Chondrocyte (in vitro differentiated cells): Measurements from ENCODE around the gene C6orf15. TPM values are rescaled to one million over a fixed set of nuclear protein-coding genes. Genes with fewer than 3 reads are reported as not detected.

Experiments used
- DNase-seq: peaks from one replicate; pipeline ENCODE4 v3.0.0; 2021; ENCODE audit warnings: mixed read lengths, low spot score
- H3K27ac Mint-ChIP-seq: one replicate; pipeline ENCODE4 v1.8.0; 2021; ENCODE audit warnings: mild to moderate bottlenecking, moderate library complexity, mixed read lengths; ENCODE audit not compliant: unreplicated experiment
- H3K27me3 Mint-ChIP-seq: 2 replicates; pipeline ENCODE4 v1.8.0; 2021; ENCODE audit warnings: low read depth, mixed read lengths
- H3K36me3 Mint-ChIP-seq: 2 replicates; pipeline ENCODE4 v1.8.0; 2021; ENCODE audit warnings: low read depth, mixed read lengths
- H3K4me1 Mint-ChIP-seq: 2 replicates; pipeline ENCODE4 v1.8.0; 2021; ENCODE audit warnings: low read depth, mild to moderate bottlenecking, mixed read lengths
- H3K4me3 Mint-ChIP-seq: one replicate; pipeline ENCODE4 v1.8.0; 2021; ENCODE audit warnings: mild to moderate bottlenecking, moderate library complexity, mixed read lengths; ENCODE audit not compliant: unreplicated experiment
- H3K9me3 Mint-ChIP-seq: 2 replicates; pipeline ENCODE4 v1.8.0; 2021; ENCODE audit warnings: low read depth, mixed read lengths
- total RNA-seq: library from RNA; stranded (reverse); gene quantifications from 3 replicates; pipeline ENCODE4 v1.2.1, GENCODE V29; 2021
- TF ChIP-seq, protein P1 (sequence below): fragments of 200-600 bp; sonication (generic); IDR thresholded peaks from 2 replicates; pipeline ENCODE4 v1.5.0; 2021; ENCODE audit warnings: antibody characterized with exemption, mild to moderate bottlenecking, moderate library complexity

The C6orf15 gene
- total RNA-seq, 1 donor from 2014 or later = 0.37 TPM

DNA sequence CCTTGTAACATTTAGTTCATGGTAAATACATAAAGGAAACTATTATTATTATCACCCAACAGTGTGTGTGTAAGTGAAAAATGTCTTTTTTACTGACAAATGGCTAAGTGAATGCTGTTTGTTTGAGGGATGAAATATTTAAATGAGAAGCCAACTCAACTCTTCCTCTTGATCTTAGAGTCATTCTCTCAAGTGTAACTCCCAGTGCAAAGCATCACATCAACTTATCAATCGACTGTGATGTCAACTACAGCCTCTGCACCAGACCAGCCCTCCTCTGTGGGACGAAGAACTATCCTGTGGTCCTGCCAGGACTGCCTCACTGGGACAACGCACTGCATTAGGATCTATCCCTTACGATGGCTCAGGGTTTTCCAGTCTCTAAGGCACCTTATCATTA is 5.3 kb downstream of the C6orf15 start:
- H3K9me3 Mint-ChIP-seq = no peaks in the 10 kb centered on the region
- TF ChIP-seq, protein P1, sequence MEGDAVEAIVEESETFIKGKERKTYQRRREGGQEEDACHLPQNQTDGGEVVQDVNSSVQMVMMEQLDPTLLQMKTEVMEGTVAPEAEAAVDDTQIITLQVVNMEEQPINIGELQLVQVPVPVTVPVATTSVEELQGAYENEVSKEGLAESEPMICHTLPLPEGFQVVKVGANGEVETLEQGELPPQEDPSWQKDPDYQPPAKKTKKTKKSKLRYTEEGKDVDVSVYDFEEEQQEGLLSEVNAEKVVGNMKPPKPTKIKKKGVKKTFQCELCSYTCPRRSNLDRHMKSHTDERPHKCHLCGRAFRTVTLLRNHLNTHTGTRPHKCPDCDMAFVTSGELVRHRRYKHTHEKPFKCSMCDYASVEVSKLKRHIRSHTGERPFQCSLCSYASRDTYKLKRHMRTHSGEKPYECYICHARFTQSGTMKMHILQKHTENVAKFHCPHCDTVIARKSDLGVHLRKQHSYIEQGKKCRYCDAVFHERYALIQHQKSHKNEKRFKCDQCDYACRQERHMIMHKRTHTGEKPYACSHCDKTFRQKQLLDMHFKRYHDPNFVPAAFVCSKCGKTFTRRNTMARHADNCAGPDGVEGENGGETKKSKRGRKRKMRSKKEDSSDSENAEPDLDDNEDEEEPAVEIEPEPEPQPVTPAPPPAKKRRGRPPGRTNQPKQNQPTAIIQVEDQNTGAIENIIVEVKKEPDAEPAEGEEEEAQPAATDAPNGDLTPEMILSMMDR = no peak
- DNase-seq = no peak
- no peak overlapping the region for H3K4me3 Mint-ChIP-seq
- H3K27ac Mint-ChIP-seq = no peak overlapping the region
- H3K36me3 Mint-ChIP-seq = no peaks in the 10 kb centered on the region
- H3K4me1 Mint-ChIP-seq = no peaks in the 10 kb centered on the region
- H3K27me3 Mint-ChIP-seq = peaks cover 28% of the 10 kb centered on the region

DNA sequence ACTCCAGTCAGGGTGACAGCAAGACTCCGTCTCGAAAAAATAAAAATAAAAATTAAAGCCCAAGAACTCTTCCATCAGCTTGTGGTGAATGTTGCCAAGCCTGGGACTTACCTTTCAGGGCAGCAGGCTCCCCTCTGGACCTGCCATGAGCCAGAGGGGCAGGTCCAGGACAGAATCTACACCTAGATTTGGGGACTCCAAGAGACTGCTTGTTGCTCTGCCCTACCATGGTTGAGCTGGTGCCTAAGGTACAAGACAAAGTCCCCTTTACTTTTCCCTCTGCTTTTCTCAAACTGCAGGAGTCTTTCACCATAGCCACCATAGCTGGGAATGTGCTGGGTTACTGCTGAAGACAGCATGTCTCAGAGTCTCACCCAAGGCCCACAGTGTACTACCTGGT is 9.2 kb downstream of the C6orf15 start:
- Mint-ChIP-seq H3K27me3 (peaks cover 18% of the 10 kb centered on the region), H3K36me3 (peaks cover 3% of the 10 kb centered on the region), H3K4me1 (no peaks in the 10 kb centered on the region), H3K9me3 (no peaks in the 10 kb centered on the region), H3K4me3 (no peak overlapping the region), H3K27ac (no peak overlapping the region)
- TF ChIP-seq, protein P1 = no peak
- DNase-seq = no peak

DNA sequence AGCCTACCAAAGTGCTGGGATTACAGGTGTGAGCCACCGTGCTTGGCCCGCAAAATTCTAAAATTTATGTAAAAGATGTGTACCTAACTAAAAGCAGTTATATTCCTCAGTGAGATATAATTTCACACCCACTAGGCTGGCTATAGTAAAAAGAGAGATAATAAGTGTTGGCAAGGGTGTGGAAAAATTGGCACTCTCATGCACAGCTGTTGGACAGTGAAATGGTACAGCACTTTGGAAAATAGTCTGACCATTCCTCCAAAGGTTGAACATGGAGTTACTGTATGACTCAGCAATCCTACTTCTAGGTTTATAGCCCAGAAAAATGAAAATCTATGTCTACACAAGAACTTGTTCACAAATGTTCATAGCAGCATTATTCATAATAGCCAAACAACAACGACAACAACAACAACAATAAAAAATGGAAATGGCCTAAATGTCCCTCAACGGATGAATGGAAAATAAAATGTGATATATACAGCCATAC is 13.9 kb downstream of the C6orf15 start:
- H3K27me3 Mint-ChIP-seq = peaks cover 12% of the 10 kb centered on the region
- no peak for DNase-seq
- H3K4me1 Mint-ChIP-seq = peaks cover 2% of the 10 kb centered on the region
- no peak overlapping the region for H3K27ac Mint-ChIP-seq
- no peak overlapping the region for H3K4me3 Mint-ChIP-seq
- peaks cover 3% of the 10 kb centered on the region for H3K36me3 Mint-ChIP-seq
- H3K9me3 Mint-ChIP-seq = no peaks in the 10 kb centered on the region
- TF ChIP-seq, protein P1 = no peak

DNA sequence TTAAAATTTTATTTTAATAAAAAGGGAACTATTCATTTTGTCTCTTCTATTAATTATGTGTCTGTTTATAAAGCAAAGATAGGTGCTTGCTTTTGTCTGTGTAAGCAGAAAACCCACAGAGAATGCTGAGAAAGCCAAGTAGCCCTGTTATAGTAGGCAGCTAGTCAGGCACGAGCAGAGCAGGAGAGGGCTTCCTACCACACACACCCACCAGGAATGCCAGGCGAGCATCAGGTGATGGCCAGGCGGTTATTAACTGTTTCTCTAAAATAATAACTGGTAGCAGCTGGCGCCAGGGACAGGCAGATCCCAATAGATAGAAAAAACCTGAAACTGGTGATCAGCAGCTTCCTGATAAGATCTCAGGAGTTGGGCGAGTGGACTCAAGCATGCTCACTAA is 15.7 kb downstream of the C6orf15 start:
- Mint-ChIP-seq H3K4me3 (no peak overlapping the region), H3K9me3 (no peaks in the 10 kb centered on the region), H3K27ac (no peak overlapping the region), H3K36me3 (peaks cover 3% of the 10 kb centered on the region), H3K27me3 (peaks cover 9% of the 10 kb centered on the region), H3K4me1 (peaks cover 2% of the 10 kb centered on the region)
- TF ChIP-seq, protein P1 = no peak
- DNase-seq = peak; percentile 29

DNA sequence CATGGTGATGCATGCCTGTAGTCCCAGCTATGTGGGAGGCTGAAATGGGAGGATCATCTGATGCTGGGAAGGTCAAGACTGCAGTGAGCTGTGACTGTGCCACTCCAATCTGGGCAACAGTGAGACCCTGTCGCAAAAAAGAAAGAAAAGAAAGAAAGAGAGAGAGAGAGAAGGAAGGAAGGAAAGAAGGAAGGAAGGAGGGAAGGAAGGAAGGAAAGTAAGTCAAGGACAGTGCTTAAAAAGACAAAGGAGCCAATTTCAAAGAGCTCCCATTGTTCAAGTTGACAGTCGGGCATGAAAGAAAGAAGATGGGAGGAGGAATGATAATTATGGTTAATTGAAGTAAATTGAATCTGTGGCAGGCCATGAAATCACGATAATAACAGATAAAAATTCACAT is 16.2 kb downstream of the C6orf15 start:
- Mint-ChIP-seq H3K27ac (no peak overlapping the region), H3K27me3 (peaks cover 9% of the 10 kb centered on the region), H3K4me1 (peaks cover 2% of the 10 kb centered on the region), H3K36me3 (peaks cover 3% of the 10 kb centered on the region), H3K4me3 (no peak overlapping the region), H3K9me3 (no peaks in the 10 kb centered on the region)
- DNase-seq = no peak
- TF ChIP-seq, protein P1 = no peak
